ENCODE data around the gene DVL1. TPM values are rescaled to one million over a fixed set of nuclear protein-coding genes. Genes with fewer than 3 reads are reported as not detected.

Gene DVL1
- total and polyA plus RNA-seq, 2 of the 13 experiments (the other 11 are each of a cell fraction or from before 2014, with no cell fraction given) = 30.8 to 60.4 TPM

DNA sequence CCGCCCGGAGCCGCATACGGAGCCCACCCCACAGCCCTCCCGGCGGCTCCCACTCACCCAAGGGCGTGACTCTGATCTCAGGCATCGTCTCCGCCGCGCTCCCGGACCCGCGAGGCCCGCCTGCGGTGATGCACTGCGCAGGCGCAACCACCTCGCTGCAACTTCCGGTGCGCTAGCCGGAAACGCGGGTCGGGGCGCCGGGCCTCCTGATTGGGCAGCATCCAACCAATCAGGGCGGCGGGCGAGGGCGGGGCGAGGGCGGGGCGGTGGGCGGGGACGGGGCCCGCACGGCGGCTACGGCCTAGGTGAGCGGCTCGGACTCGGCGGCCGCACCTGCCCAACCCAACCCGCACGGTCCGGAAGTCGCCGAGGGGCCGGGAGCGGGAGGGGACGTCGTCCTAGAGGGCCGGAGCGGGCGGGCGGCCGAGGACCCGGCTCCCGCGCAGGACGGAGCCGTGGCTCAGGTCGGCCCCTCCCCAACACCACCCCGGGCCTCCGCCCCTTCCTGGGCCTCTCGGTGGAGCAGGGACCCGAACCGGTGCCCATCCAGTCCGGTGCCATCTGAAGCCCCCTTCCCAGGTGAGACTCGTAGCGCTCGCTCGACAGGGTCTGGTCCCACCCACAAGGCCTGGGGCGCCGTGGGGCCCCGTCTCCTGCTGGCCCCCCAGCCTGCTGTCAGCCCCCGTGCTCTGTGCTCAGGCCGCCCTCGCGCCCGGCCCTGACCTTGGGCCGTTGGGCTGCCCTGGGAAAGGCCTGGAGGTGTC is 24.5 kb downstream of the DVL1 start, which contains the start of the genes CPTP and INTS11 (continued):
- TF ChIP-seq HIVEP1 (CRISPR knock-in tag; IDR thresholded peaks at IDR 0.05) (peak; percentile 82; the same call in 1 of the 2 replicates), TP53 (CRISPR knock-in tag; conservative IDR thresholded peaks at IDR 0.05) (no peak), HNRNPLL (IDR thresholded peaks at IDR 0.05; ENCODE audit: low read depth, low read length, poor library complexity, severe bottlenecking) (peak; percentile 44), GLI4 (CRISPR knock-in tag; IDR thresholded peaks at IDR 0.05; ENCODE audit: borderline replicate concordance) (peak; percentile 20; the same call in 1 of the 2 replicates), YEATS2 (CRISPR knock-in tag; IDR thresholded peaks at IDR 0.05; ENCODE audit: borderline replicate concordance) (peak; percentile 66; the same call in 1 of the 2 replicates), ZNF44 (CRISPR knock-in tag; IDR thresholded peaks at IDR 0.05) (peak; percentile 31; the same call in 1 of the 2 replicates), SUZ12 (IDR thresholded peaks at IDR 0.05; ENCODE audit: low read depth, low read length) (no peak), NFE2L2 (IDR thresholded peaks at IDR 0.05; ENCODE audit: low read length) (no peak), MXD4 (CRISPR knock-in tag; IDR thresholded peaks at IDR 0.05) (peak; percentile 48; the same call in 1 of the 2 replicates), MED1 (CRISPR knock-in tag; IDR thresholded peaks at IDR 0.05) (peak; percentile 46), ZNF543 (CRISPR knock-in tag; IDR thresholded peaks at IDR 0.05) (no peak), ZNF382 (CRISPR knock-in tag; IDR thresholded peaks at IDR 0.05; ENCODE audit: borderline replicate concordance) (no peak), NKX3-1 (CRISPR knock-in tag; IDR thresholded peaks at IDR 0.05) (peak; percentile 31; the same call in 1 of the 2 replicates), FOXO1 (CRISPR knock-in tag; IDR thresholded peaks at IDR 0.05) (0 out of 2 replicates have a peak, but pooled peaks have one; percentile 12), KLF6 (CRISPR knock-in tag; IDR thresholded peaks at IDR 0.05) (0 out of 2 replicates have a peak, but pooled peaks have one; percentile 21), ZNF784 (CRISPR knock-in tag; IDR thresholded peaks at IDR 0.05; ENCODE audit: borderline replicate concordance) (peak; percentile 70; the same call in 1 of the 2 replicates), HMGXB4 (CRISPR knock-in tag; IDR thresholded peaks at IDR 0.05; ENCODE audit: borderline replicate concordance in 1 of 2, low read depth in 1 of 2) (peak; percentile 27 to 64; a peak in 1 of 4 replicates), ZNF780A (CRISPR knock-in tag; IDR thresholded peaks at IDR 0.05) (no peak)
- TF ChIP-seq, protein P1, sequence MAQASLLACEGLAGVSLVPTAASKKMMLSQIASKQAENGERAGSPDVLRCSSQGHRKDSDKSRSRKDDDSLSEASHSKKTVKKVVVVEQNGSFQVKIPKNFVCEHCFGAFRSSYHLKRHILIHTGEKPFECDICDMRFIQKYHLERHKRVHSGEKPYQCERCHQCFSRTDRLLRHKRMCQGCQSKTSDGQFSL (CRISPR knock-in tag; IDR thresholded peaks at IDR 0.05) = no peak
- TF ChIP-seq, protein P2, sequence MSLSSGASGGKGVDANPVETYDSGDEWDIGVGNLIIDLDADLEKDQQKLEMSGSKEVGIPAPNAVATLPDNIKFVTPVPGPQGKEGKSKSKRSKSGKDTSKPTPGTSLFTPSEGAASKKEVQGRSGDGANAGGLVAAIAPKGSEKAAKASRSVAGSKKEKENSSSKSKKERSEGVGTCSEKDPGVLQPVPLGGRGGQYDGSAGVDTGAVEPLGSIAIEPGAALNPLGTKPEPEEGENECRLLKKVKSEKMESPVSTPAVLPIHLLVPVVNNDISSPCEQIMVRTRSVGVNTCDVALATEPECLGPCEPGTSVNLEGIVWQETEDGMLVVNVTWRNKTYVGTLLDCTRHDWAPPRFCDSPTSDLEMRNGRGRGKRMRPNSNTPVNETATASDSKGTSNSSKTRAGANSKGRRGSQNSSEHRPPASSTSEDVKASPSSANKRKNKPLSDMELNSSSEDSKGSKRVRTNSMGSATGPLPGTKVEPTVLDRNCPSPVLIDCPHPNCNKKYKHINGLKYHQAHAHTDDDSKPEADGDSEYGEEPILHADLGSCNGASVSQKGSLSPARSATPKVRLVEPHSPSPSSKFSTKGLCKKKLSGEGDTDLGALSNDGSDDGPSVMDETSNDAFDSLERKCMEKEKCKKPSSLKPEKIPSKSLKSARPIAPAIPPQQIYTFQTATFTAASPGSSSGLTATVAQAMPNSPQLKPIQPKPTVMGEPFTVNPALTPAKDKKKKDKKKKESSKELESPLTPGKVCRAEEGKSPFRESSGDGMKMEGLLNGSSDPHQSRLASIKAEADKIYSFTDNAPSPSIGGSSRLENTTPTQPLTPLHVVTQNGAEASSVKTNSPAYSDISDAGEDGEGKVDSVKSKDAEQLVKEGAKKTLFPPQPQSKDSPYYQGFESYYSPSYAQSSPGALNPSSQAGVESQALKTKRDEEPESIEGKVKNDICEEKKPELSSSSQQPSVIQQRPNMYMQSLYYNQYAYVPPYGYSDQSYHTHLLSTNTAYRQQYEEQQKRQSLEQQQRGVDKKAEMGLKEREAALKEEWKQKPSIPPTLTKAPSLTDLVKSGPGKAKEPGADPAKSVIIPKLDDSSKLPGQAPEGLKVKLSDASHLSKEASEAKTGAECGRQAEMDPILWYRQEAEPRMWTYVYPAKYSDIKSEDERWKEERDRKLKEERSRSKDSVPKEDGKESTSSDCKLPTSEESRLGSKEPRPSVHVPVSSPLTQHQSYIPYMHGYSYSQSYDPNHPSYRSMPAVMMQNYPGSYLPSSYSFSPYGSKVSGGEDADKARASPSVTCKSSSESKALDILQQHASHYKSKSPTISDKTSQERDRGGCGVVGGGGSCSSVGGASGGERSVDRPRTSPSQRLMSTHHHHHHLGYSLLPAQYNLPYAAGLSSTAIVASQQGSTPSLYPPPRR (CRISPR knock-in tag; IDR thresholded peaks at IDR 0.05; ENCODE audit: borderline replicate concordance) = peak; percentile 53; the same call in 1 of the 2 replicates

Measured in HepG2 (cell line).